ENCODE data around the gene SEMA3D.
"Not testable (repeated sequence)": the region's sequence is repeated elsewhere in the genome, so short reads cannot be mapped to it uniquely, and the experiment has no call there.

Gene SEMA3D

DNA sequence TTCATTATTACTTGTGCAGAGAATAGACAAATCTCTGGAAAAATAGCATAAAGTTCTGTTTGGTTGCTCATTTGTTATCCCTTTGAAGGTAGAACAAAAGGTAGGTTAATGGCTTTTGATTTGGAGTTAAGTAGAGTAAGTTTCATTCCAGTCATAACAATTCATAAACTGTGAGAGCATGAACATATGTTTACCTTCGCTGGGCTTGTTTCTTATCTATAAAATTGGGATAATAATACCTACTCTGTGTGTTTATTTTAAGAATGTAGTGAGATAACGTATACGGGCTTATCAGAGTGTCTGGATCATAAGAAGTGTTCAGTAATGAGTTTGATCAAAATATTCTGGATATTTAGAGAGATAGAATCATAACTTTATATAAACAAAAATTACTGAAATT lies 155.4 kb downstream of the SEMA3D start:
- DNase-seq (ENCODE audit: low read depth) = no peak

DNA sequence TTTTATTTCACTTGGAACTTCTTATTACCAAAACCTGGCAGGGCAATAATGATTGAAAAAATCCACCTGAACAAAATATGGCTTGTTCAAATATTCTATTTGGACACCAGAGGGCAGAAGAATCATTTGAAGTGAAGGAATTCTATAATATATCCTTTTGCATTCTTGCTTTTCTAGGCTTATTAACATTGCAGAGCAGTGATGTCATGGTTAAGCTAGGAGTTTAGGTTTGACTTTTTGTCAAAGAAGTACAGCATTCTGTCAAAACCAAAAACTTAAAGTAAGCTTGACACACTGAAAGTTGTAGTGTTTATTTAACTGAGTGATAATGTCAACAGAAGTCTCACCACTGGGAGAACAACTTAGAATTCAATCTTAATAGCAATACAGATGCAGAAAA lies 156.0 kb downstream of the SEMA3D start:
- peak; percentile 54 for DNase-seq (ENCODE audit: low read depth)

DNA sequence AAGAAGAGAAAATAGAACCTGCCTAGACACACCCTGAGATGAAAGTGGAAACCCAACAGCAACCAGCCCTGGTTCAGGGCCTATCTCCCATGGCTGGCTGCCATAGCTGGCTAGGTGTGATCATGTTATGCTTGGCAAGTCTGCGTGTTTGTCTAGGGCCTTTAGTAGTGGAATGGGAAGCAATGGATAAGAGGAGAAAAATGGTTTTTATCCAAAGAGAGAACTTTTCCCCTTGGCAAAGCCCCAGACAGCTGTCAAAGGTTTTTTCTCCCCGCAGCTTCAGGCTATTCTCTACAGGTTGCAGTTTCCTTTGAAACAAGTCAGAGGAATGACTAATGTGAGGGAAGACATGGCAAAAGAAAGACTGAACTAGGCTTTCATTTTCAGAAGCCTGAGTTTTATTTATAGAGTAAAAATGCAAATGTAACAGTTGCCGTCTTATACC lies 161.5 kb downstream of the SEMA3D start:
- no peak for DNase-seq (ENCODE audit: low read depth)

DNA sequence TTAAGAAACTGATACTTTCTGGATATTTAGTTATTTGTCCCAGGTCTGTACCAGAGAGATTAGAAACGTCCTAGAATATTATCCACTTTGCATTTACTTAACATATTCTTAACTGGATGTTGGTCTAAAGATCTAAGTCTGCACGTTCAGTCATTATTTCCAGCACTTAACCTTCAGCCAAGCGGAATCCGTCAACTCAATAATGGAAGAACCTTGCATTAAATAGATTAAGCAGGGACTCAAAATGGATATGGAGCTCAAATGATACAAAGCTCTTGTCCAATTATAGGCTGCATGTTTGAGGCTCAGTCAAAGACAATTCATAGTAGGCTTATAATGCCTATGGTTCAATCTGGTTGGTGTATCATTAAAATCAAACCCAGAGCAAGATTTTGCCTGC lies 162.9 kb downstream of the SEMA3D start:
- no peak for DNase-seq (ENCODE audit: low read depth)

DNA sequence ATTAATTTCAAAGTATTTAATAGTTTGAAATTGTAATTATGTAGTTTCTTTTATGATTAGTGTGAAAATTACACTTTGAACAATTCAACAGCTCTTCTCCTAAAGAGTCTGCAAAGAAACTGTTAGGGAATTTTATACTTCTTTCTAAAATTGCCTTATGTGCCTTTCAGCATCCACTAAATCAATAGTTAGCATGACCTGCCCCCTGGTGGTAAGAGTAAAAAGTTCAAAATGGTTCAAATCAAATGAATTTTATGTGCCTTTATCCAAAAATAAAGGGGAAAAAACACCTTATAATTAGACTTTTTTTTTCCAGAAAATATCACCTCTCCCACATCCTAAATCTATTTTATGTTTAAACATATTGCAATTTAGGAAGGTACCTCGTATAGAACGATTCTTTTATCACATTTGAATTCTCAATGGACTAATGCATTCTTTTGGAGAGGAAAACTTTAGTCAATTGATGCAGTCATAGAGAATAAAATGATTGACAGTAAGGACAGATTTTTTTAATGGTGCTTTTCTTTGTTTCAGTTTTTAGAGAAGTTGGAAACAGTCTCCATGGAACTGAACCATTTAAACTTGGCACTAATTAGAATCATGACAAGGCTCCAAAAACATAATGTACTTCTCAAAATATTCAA lies 163.7 kb downstream of the SEMA3D start:
- peak; percentile 32 for DNase-seq (ENCODE audit: low read depth)

DNA sequence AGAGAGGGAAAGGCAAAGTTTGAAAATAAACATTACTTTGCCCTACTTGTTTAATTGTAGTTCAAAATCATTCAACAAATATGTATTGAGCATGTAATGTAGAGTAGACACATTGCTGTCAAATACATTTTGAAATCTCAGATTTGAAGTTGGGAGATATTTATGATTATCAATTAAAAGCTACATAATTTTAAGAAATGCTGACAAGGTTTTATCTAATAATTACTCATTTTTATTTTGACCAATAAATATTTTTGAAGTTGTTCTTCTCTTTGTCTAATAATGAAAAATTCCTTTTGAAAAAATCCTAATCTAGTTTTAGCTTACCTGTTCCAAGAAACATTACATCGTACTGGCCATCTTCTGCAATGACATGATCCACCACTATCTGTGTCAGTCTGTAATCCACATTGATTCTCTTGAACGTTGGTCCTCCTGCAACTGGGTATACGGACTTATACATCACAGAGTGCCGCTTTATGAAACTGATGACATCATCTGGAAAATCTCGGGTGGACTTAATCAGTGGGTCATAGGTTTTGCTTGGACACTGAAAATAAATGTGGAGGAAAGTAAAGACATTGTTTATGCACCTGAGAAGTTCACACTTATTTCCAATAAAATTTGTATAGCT lies 164.7 kb downstream of the SEMA3D start:
- no peak for DNase-seq (ENCODE audit: low read depth)

DNA sequence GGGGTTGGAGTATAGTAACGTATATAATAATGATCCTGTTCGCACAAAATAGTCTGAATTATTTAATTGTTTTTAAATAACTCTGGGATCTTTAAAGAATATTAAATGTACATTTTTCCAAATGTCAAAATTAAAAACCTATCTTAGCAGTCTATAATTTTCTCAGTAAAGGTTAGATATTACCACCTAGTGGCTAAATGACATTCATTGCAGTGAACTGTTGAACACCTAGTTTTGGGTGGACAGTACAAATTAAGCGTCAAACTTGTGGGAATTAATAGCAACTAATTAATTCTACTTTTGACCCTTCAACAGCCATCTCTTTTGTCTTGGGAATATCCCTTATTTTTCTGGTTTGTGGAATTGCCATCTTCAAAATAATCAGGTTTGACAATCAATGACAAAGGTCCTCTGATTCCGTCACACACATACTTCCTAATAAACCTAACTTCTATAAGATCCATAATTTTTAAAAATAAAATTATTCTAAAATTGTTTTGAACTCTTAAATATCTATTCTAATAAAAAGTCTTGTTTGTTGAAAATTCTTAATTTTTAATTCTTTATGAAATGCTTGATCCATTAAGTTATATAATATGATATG lies 165.7 kb downstream of the SEMA3D start:
- peak; percentile 32 for DNase-seq (ENCODE audit: low read depth)

DNA sequence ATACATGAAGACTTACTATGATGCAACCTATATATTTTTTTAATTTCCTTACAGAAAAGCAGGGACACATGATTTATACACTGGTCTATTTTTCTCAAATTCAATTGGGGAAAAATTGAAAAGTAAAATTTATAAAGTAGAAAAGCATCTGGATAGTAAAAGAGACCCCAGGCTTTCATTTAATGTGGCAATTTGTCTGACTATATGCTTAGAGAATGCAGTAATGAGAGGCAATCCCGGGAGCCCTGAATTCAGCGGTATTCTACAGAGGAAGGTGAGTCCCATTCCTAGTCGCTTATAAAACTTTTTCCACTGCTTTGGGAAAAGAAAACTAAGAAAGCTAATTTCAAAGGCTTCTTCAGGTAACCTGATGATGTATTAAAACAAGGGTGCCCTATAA lies 167.1 kb downstream of the SEMA3D start:
- DNase-seq (ENCODE audit: low read depth) = no peak

DNA sequence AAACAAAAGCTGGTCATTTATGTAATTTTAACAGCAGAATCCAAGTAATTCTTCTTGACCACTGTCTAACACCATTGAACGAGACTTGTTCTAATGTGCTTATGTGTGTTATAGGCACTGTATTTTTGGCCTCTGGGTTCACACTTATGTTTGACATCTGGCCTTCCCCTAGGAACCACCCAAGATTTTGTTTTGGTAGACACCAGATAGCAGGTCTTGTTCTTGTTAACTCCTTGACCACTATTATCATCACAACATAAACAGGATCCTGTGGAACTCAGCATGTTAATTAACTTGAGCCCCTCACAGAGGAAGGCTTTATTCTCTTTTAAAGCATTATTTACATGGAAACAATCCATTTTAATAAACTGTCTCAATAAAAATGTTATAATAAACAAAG lies 167.7 kb downstream of the SEMA3D start:
- no peak for DNase-seq (ENCODE audit: low read depth)

DNA sequence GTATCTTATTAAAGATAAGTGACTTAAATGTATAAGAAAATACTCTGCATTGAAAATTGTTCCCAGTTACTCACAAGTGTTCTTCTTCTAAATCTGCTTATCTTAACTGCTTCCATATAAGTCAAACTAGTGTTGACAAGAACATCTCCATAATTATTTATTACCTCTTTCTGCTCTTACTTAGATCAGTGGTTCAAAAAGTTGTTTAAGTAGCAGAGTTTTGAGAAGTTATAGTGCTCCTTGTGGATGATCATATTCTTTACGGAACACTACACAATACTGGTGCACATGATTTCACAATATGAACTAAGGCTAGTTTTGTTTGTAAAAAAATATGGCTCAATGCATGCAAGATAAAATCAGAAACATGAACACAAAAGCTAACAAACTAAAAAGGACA lies 168.4 kb downstream of the SEMA3D start:
- DNase-seq (ENCODE audit: low read depth) = peak; percentile 90

DNA sequence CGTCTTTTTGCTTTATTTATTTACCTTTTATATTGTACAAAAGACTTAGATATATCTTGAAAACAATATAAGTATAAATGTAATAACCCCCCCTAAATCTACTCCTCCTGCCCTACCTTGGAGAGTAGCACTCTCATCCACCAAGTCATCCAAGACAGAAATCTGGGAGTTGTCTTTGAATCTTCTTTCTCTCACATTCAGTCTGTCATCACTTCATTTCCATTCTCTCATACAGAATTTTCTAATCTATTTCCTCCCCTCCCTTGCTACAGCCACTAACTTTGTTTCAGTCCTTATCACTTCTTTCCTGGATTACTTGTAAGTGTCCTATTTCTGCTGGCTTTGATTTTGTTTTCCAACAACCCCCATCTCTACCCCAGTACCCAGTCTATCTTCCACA lies 170.6 kb downstream of the SEMA3D start:
- DNase-seq (ENCODE audit: low read depth) = no peak

DNA sequence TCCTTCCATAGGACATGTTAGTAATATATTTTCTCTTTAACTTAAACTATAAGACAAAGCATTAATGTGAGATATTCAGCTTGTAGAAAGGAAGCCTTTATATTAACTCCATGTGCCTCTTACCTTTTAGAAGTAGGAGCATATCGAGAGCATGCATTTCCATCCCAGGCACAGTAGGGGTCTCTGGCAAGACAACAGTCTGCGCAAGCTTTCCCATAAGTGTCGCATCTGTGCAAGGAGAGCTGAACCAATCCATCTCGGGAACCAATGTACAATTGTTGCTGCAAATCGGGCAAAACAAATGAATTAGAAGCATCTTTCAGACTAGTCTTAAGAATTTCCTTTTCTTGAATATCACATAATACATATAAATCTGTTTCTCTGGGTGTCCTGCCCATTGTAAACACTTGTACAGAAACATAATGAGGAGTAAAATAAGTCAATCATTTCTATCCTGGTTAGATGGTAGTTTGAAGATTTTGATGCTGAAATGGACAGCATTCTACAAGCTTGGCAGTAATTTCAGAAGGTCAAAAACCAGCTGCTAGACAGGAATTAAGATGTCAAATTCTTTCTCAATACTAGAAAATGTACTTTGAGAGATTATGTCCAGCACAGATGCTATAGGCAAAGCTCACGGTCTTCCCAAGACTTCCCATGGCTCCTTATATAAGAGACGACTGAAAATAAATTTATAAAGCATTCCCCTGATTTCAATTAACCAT lies 171.8 kb downstream of the SEMA3D start:
- DNase-seq (ENCODE audit: low read depth) = no peak

DNA sequence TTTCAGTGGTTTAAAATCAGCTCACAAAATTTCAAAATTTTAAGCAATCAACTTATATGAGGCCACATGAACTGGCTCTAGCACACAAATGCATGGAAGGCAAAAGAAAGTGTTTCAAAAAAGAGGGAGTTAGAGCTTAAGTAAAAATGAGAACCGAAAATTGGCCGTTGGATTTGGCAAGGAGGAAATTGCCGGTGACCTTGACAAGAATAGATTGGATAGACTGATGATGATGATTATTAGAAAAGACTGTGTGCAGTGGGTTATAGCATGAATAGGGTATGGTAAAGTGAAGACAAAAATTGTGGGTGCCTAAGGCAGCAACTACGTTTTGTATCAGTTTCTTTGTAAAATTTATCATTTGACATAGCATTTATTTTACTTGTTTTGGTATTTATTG lies 175.7 kb downstream of the SEMA3D start:
- DNase-seq (ENCODE audit: low read depth) = no peak

DNA sequence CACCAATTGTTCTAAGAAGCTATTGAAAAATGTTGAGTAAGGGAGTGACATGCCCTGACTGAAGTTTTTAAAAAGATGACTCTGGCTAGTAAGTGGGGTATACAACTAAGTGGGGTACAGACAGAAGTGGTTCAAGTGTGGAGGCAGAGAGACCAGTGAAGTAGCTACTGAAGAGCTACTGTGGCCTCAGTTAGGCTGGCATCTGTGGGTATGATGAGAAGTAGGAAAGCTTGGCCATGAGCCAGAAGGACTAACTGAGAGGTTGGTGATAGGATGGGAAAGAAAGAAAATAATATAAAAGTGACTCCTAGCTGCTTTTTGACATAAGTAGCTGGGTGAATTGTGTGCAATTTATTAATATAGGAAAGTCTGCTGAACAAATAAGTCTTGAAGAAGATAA lies 176.6 kb downstream of the SEMA3D start:
- DNase-seq (ENCODE audit: low read depth) = no peak

DNA sequence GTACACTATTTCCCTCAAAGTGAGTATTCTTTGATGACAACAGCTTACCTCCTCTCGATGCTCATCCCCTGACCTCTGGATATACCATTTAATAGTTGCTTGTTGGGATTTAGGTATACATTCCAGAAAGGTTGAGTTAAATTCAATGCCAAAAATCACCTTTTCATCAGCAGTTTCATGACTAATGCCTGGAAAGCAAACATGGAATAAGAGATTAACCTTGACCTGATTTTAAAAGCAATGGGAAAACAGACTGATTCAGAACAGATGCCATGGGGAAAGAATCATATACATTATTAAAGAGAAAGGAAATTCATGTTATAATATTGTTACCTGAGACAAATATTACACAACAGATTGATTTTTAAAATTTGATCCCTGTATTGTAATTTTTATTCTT lies 180.1 kb downstream of the SEMA3D start:
- DNase-seq (ENCODE audit: low read depth) = no peak

DNA sequence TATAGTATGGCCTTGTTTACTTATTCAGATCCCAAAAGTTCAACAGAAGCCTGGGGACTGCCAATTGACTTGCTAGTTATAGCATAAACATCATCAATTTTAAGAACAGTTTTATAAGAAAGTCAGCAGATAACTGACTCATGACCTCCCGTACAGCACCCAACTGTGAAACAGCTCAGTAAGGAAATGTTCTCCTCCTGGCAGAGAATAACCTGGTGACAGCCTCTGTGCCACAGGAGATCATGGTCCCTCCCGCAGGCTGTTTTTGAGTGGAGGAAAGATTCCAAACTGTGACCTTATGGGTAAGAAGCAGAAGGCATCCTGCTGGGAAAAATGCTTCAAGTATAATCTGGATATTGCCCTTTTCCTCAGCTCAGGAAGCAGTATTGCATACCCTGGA lies 182.5 kb downstream of the SEMA3D start:
- DNase-seq (ENCODE audit: low read depth) = peak; percentile 24

DNA sequence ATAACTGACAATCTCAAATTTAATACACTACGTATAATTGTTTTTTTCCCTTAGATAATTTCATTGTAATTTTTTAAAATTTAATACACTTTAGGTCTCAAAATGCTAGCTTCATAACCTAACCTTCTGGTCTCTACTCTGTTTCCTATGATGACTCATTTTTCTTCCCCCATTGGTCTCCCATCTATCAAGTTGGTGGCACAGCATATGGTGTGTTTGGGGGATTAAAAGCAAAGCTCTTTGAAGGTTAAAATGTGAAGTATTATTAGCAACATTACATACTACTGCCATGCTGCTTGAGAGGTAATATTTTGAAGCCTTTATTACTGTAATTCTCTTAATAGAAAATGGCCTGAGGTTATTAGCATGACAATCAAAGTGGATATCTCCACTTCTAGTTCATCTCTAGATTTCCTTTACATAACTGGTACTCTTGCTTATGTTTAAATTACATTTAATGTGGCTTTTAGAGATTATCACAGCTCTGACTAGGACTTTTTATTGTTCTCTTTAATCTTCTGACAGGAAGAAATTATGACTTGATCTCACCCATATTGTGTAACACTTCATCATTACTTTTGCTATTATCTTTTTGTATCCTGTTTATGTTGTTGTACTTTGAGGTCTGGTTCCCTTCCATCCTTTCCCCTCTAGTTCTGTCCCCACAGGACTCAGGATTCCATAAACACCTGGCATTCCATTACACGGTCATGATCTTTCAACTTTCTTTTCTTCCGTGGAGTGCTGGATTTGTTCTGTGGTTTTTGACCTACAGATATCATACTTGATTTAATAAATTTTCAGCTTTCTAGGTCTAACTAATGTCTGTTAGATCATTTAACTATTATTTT lies 185.1 kb downstream of the SEMA3D start:
- peak; percentile 63 for DNase-seq (ENCODE audit: low read depth)

DNA sequence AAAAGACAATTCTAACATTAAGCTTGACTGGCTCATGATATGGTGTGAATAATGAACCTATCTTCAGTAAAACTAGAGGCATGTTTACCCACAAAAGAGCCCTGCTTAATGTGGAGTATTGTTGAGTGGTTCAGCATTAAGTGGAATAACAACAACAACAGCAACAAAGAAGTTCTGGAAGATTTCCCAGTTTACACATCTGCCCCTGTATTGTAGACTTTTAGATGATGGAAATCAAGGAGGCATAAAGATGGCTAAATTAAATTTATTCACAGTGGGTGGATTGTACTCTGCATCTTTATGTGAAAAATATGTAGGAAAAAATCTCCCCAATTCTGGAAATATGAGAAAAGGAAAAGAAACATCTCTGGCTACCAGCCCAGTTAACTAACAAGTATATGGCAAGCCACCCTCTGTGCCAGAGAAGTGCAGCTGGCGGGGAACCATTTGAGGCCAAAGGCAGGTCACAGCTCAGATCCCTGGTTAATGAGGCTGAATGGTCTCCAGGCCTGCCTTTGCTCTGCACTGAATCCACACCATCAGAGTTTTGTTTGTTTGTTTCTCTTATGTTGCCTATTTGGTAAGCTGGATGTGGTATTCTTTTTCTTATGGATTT lies 186.0 kb downstream of the SEMA3D start:
- no peak for DNase-seq (ENCODE audit: low read depth)

DNA sequence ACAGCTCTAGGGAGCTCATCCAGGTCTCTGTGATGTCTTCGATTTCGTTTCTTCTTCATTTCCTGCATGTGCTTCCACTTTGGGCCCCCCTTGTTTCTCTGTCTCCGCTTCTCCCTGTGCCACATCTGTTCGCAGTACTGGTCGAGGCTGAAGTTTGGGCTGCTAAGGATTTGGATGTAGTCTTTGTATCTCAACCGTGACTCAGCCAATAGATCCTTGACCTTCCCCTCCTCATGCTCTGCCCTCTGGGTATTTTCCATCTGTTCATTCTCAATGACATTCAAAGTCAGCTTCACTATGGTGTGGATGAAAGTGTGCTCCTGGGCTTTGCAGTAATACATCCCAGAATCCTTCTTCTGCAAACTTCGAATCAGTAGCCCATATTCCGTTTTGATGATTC lies 187.4 kb downstream of the SEMA3D start:
- DNase-seq (ENCODE audit: low read depth) = no peak

DNA sequence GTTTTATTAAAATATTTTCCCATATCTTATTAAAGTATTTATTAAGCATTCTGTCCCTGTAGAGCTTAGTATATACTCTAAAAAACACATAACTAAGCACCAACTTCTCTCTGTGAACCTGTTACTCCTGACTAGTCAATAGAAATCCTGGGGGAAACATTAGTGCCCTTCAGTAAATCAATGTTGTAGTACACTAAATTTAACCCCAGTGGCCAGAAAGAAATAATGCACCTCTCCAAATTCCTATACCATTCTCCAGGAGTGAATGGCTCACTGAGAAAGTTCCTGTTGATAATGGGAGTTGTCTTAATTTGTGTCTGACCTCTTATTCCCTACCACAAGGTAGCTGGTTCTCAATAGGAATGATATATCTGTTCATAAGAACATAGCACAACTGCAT lies 188.2 kb downstream of the SEMA3D start:
- DNase-seq (ENCODE audit: low read depth) = no peak

DNA sequence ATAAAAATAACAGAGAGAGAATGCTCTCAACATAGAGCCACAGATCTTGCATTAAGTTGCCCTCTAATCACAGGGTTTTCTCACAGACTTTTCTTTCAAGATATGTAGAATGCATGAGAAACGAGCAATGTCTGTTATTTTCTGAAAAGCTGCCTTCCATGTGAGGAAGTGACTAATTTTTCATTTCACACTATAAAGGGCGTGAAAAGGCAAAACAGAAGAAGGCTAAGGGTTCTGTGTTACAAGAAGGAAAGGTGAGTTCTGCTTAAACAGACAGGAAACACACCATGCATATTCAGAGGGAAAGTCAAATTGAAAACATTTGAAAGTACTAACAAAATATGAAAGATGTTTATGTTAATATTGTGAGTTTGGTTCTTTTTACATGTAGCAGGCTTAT lies 189.2 kb downstream of the SEMA3D start:
- no peak for DNase-seq (ENCODE audit: low read depth)

DNA sequence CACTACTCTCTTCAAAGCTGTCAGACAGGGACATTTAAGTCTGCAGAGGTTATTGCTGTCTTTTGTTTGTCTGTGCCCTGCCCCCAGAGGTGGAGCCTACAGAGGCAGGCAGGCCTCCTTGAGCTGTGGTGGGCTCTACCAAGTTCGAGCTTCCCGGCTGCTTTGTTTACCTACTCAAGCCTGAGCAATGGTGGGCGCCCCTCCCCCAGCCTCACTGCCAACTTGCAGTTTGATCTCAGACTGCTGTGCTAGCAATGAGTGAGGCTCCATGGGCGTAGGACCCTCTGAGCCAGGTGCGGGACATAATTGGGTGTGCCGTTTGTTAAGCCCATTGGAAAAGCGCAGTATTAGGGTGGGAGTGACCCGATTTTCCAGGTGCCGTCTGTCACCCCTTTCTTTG lies 193.9 kb downstream of the SEMA3D start:
- not testable (repeated sequence) for DNase-seq (ENCODE audit: low read depth)

Measured in amniotic epithelial cell (primary cell).